Suppressor macrophage treated with lipopolysaccharide for 4 hours (primary cell): Measurements from ENCODE around the gene ARHGAP5.

ENCODE experiments used
- DNase-seq: peaks from one replicate; pipeline ENCODE4 v3.0.0-alpha.2; 2020

The ARHGAP5 gene

GRCh38 chr14:32185097-32185496 lies 108.0 kb downstream of the ARHGAP5 start:
- DNase-seq, result no peak

- DNase-seq, result no peak
Observed at GRCh38 chr14:32186248-32186647, 109.1 kb downstream of the ARHGAP5 start.

GRCh38 chr14:32189811-32190210 lies 112.7 kb downstream of the ARHGAP5 start:
- DNase-seq, result no peak

- DNase-seq, result no peak
Observed at GRCh38 chr14:32190673-32191072, 113.6 kb downstream of the ARHGAP5 start.

GRCh38 chr14:32192712-32193373 lies 115.7 kb downstream of the ARHGAP5 start:
- no peak for DNase-seq

GRCh38 chr14:32193532-32193931 lies 116.4 kb downstream of the ARHGAP5 start:
- DNase-seq, result no peak

GRCh38 chr14:32195636-32196035 lies 118.5 kb downstream of the ARHGAP5 start:
- no peak for DNase-seq

- no peak for DNase-seq
Observed at GRCh38 chr14:32197919-32198318, 120.8 kb downstream of the ARHGAP5 start.

- peak; percentile 39 for DNase-seq
Observed at GRCh38 chr14:32200368-32201192, 123.5 kb downstream of the ARHGAP5 start.

- peak; percentile 24 for DNase-seq
Observed at GRCh38 chr14:32201193-32201815, 124.2 kb downstream of the ARHGAP5 start.

- no peak for DNase-seq
Observed at GRCh38 chr14:32201816-32202490, 124.8 kb downstream of the ARHGAP5 start, which contains the start of gene RNU6-7. RNU6-7 (plus strand) TSS chr14:32202045.

- DNase-seq, result no peak
Observed at GRCh38 chr14:32202491-32202997, 125.4 kb downstream of the ARHGAP5 start.

GRCh38 chr14:32202998-32203882 lies 126.1 kb downstream of the ARHGAP5 start, which contains the start of gene RNU6-8:
RNU6-8 (minus strand) TSS chr14:32203269.
- peak; percentile 55 for DNase-seq

- no peak for DNase-seq
Observed at GRCh38 chr14:32203928-32204357, 126.8 kb downstream of the ARHGAP5 start.

- no peak for DNase-seq
Observed at GRCh38 chr14:32205554-32205953, 128.4 kb downstream of the ARHGAP5 start.

GRCh38 chr14:32205984-32206383 lies 128.9 kb downstream of the ARHGAP5 start:
- DNase-seq, result peak; percentile 56

GRCh38 chr14:32206552-32206951 lies 129.4 kb downstream of the ARHGAP5 start:
- DNase-seq, result no peak

GRCh38 chr14:32208490-32208889 lies 131.4 kb downstream of the ARHGAP5 start:
- no peak for DNase-seq
